GM21723 (cell line): ENCODE data around the gene SNAP25.

Source experiments
- ATAC-seq: cut with Tn5 transposase; IDR thresholded peaks from one replicate; pipeline ENCODE4 v1.9.1; 2021; ENCODE audit warnings: mild to moderate bottlenecking, moderate library complexity; ENCODE audit not compliant: unreplicated experiment

Gene SNAP25

DNA sequence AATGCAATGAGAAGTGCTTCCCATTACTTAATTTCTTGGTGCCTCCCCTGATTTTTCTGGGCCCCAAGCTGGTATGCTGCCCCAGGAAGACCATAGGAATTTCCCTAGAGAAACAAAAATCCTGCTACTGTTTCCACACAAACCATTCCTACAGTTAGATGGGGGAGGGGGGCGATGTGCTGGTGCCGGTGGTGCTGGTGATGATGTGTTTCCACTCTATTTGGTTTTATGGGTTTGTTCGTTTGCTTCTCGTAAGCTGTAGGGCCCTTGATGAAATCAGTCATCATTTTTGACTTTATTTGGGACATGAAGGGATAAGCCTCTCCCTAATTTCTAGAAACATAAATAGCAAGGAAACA, 110.2 kb downstream of the SNAP25 start:
- no peak for ATAC-seq

- ATAC-seq = no peak
Measured at GRCh38 chr20:10329387-10330005, 110.9 kb downstream of the SNAP25 start.

DNA sequence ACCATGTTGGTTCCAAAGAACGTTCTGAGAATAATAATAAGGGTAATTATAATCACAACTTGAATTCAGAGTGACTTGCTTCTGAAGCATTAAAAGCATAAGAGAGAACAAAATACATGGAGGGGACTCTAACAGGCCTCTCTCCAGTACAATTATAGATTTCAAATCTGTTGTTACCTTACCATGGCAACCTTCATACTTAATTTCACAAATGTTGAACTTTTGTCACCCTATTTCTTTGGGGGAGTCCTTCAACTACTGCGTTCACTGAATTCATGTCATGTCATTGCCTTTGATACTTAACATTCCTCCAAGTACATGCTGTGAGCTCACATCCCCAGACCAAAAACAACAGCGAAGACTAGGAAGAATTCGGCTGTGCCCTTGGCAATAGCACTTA, 111.4 kb downstream of the SNAP25 start:
- ATAC-seq = no peak

DNA sequence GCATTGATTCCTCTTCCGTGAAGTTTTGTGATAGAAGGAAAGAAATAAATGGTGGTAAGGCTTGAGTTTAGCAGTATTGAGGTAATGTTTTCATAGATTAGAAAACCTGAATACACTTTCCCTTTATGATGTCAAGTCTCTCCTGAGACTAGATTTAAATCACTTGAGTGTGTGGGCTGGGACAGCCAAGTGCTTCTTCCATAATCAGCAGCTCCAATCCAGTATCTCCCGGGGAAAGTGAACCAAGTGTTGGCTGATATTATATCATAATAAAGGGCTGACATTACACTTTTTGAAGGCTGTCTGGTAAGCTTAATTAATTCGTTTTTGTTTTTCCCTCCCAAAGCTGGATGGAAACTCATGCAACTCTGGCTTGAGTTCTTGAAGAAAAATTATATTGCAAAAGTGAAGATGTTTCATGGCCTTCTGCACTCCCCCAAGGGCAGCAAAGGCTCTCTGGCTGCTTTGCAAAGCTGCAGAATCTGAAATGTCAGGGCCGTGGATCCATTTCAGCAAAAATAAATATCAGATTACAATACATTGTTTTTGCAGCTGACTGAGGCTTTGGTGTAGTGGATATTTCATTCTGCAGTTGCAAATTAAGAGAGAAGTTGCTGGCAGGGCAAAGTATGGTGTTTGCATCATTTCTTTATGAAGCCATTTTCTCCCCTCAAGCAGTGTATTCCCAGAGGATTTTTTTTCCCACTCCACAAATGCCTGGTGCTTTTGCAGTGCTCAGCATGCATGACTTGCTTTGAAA, 114.2 kb downstream of the SNAP25 start:
- no peak for ATAC-seq

DNA sequence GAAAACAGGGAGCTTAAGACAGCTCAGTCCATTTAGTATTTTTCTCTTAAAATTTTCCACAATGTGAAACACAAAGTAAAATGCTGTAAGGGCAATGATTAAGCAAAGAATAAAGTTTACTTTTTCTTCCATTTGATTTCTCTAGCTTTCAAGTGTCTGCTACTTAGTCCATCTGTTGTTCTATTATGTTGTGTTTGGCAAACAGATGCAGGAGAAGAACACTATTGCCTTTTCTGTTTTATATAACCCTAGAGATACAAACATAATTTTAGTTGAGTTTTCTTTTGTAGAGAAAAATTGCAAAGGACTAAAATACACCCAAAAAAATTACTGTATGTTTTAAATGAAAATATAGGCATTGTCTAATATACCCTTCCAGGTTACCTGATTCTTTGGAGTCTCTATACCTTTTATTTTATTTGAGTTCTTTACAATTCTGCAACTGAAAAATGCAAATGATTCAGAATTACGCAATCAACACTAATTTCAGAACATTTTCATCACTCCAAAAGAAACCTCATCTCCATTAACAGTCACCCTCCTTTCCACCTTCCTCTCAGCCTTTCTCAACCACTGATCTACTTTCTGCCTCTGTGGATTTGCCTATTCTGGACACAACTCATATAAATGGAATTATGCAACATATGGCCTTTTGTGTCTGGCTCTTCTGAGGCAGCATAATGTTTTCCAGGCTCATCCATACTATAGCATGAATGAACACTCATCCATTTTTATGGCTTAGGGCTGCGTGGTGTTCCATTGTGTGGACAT, 118.5 kb downstream of the SNAP25 start:
- ATAC-seq = no peak

DNA sequence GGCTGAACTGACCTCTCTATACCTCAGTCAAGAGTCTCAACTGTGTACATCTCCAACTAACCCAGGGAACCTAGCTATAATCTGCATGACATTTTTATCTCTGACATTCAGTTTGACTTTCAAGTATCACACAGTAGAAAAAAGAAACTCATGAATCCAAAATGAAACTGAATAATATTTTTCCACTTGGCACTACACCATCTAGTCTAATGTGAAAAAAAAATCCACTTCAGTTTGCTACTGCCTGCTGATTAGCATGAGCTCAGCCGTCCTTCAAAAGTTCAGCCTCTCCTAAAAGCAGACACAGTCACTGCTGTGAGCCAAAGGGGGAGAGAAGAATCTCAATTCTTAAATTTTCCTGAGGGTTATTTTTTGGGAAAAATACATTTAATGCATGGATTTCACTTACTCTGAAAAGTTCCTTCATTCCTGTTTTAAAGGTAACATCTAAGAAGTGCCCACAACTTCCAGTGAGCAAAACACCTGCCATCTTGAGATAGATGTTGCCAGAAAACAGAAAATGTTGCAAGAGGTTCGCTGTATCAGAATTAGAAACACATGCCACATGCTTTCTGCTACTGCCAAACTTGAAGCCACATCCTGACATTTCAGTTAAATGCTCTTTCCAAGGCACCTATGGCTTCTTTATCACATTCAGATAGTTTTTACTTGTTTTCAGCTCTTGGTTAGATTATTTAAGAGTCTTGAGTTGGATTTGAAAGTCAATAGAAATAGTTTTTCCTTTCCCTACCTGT, 120.0 kb downstream of the SNAP25 start:
- no peak for ATAC-seq

DNA sequence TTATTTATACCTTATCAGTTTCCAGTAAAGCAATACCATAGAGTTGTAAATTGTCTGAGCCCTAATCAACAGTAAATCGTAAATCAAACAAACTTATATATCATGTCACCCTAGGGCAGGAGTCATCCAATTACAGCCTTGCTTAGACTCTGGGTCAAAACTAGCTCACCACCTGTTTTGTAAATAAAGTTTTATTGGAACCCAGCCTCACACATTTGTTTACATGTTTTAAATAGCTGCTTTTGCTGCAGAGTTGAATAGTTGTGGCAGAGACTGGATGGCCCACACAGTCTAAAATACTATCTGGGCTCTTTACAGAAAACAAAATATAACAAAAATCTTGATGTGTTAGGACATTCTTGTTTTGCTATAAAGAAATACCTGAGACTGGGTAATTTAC, 121.0 kb downstream of the SNAP25 start:
- no peak for ATAC-seq

- ATAC-seq = no peak
Measured at GRCh38 chr20:10342152-10342551, 123.5 kb downstream of the SNAP25 start.

DNA sequence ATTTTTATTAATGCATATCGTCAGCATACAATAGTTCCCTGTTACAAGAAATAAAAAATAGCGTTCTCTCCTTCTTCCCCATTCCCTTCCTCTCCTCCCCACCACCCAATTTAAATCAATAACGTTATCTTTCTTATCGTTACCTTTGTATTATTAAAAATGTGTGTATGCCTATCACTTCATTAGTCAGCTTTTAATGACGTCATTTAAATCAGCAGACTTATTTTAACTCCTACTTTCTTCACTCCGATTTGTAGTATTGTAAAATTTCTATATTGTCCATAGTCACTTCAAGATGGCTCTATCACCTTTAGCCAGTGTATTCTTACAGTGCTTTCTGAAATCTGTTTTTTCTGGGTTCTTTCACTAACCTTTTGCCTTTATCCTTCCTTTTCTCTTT, 126.3 kb downstream of the SNAP25 start:
- no peak for ATAC-seq

DNA sequence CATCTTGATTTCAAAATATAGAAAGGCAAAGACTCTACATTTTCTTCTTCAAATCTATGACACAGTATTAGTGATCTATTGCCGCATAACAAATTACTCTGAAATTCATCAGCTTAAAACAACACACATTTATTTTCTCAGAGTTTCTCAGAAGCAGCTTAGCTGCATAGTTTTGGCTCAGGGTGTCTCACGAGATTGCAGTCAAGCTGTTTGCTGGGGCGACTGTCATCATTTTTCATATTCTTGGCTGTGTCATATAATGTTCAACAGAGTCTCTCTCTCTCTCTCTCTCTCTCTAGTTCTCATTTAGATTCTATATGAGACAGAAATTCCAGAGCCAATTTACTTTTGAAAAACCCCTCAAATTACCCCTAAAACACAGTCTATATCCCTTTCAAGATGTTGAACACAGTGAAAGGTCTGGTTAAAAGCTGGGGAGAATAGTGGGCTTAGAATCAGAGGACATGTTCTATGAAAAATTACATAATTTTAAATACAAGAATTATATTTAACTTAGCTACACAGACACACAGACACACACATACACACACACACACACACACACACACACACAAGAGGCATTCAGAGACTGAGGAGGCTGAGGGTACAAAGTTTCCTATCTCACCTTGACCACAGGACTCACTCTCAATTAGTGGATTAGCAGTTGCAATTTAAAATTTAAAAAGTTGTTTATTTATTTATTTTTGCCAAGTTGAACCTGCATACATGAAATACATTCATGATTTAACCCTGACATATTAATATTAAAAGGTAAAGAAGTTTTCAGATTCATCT, 128.7 kb downstream of the SNAP25 start:
- no peak for ATAC-seq

GRCh38 chr20:10349118-10349517, 130.5 kb downstream of the SNAP25 start:
- no peak for ATAC-seq

GRCh38 chr20:10350188-10350842, 131.7 kb downstream of the SNAP25 start:
- ATAC-seq = no peak

DNA sequence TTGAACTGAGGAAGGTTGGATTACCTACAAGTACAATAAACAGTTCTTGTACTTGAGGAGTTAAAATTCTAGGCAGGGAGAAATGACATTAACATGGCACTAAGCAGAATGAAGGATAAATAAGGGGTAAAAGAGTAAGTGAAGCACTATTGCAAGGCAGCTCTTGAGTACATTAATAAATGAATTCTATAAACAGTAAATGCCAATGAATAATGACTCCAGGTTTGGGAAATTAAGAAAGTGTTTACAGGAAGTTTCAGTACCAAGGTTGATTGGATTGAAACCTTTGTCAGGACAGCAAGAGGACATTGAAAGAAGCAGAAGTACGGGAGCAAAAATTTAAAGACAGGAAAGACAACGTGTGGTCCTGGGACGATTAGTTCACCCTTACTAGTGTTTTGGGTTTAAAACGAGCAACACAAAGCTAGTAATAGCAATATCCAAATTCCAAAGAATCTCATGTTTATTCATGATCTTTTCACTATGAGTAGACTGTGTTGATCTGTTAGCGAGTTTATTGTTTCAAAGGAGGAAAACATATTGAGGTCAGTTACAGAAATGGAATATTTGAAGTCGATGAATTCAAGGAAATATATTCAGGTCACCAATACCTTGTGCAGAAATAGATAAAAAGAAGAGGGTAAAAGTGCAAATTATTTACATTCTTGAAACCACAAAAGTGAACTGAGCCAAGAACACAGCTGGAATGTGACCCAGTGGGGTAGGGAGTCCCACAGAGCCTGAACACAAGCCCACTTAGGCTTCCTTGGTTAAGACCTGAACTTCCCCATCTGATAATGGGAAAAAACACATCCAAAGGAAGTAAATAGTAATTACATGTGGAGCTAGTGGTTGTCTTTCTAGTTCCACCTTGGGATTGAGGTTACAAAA, 134.5 kb downstream of the SNAP25 start:
- ATAC-seq = no peak

GRCh38 chr20:10356628-10357027, 138.0 kb downstream of the SNAP25 start:
- no peak for ATAC-seq
